Esophagus squamous epithelium (tissue), 4 donors: ENCODE data around the gene RGP1.

ENCODE experiments used
- CTCF ChIP-seq, 6 experiments: fragments of 450-650 bp in 4 of 6; fragments of 200-600 bp in 2 of 6; sonication (generic) in 2 of 6; IDR thresholded peaks; one replicate each; pipeline ENCODE4 v1.5.1; 2016 to 2019; ENCODE audit warnings: antibody characterized with exemption in 6 of 6, mild to moderate bottlenecking in 4 of 6, moderate library complexity in 4 of 6
- POLR2A ChIP-seq, 4 donors: fragments of 450-650 bp; IDR thresholded peaks; one replicate each; pipeline ENCODE4 v1.6.1; 2017; ENCODE audit warnings: antibody characterized with exemption in 4 of 4, mild to moderate bottlenecking in 4 of 4, moderate library complexity in 3 of 4

GRCh38 chr9:35748242-35748857 lies 737 bp upstream of the RGP1 start:
- no peak for TF ChIP-seq CTCF (IDR thresholded peaks at IDR 0.05)
- TF ChIP-seq POLR2A (IDR thresholded peaks at IDR 0.05) = no peak
